Cardiac muscle cell (in vitro differentiated cells and primary cell): Measurements from ENCODE around the gene GARIN5B. TPM values are rescaled to one million over a fixed set of nuclear protein-coding genes. Genes with fewer than 3 reads are reported as not detected.

Source experiments
- DNase-seq, 2 donors: peaks; one replicate each; pipeline versions ENCODE4 v3.0.0 to v3.0.0-alpha.2; 2010 to 2017; ENCODE audit warnings: low read depth in 1 of 2, low spot score in 1 of 2
- H3K27ac ChIP-seq: fragments of 200-600 bp; sonication (generic); 2 replicates; pipeline ENCODE4 v1.5.1; 2016
- H3K27me3 ChIP-seq: fragments of 200-600 bp; sonication (generic); 2 replicates; pipeline ENCODE4 v1.6.0; 2016; ENCODE audit warnings: control low read depth
- H3K36me3 ChIP-seq: fragments of 200-600 bp; sonication (generic); 2 replicates; pipeline ENCODE4 v1.5.1; 2016; ENCODE audit warnings: control low read depth
- H3K4me1 ChIP-seq: fragments of 200-600 bp; sonication (generic); 2 replicates; pipeline ENCODE4 v1.8.1; 2017; ENCODE audit warnings: low read depth, mild to moderate bottlenecking, mixed run types
- H3K4me3 ChIP-seq: fragments of 200-600 bp; sonication (generic); 2 replicates; pipeline ENCODE4 v1.5.1; 2016; ENCODE audit warnings: mild to moderate bottlenecking
- H3K9me3 ChIP-seq: fragments of 200-600 bp; sonication (generic); 2 replicates; pipeline ENCODE4 v1.5.1; 2017; ENCODE audit warnings: low read depth, mild to moderate bottlenecking, control low read depth
- CTCF ChIP-seq: IDR thresholded peaks from 2 replicates; pipeline ENCODE4 v1.5.1; 2012; ENCODE audit warnings: low read depth, mild to moderate bottlenecking, low read length
- polyA plus RNA-seq: library from polyadenylated mRNA; unstranded; fragments of >200 nt; fragmentation: Nextera tagmentation; extraction: Ambion mirVana; gene quantifications from 2 replicates; pipeline ENCODE4 v1.2.1, GENCODE V29; 2016
- total RNA-seq: library from RNA; depleted of rRNA; stranded (reverse); fragments of >200 nt; gene quantifications from 2 replicates; pipeline ENCODE4 v1.2.3, GENCODE V29; 2016

GARIN5B gene
- total and polyA plus RNA-seq, 2 experiments from 2014 or later = not detected

GRCh38 chr19:55385724-55386492 is 22.8 kb upstream of the GARIN5B start, which contains the start of gene RPL28:
Gene RPL28, plus strand, starts transcription at chr19:55385932. Its CDS starts 426 bp downstream, at chr19:55386358.
- peak; percentile 98 to 99 for DNase-seq
- no peak for TF ChIP-seq CTCF
- H3K4me1 ChIP-seq = peaks cover 20% of the 10 kb centered on the region

GRCh38 chr19:55384920-55385723 is 22.1 kb upstream of the GARIN5B start:
- Histone ChIP-seq H3K9me3 (no peaks in the 10 kb centered on the region), H3K4me1 (peaks cover 20% of the 10 kb centered on the region), H3K36me3 (peaks cover 22% of the 10 kb centered on the region), H3K27ac (peak overlapping the region; percentile 71), H3K27me3 (no peaks in the 10 kb centered on the region), H3K4me3 (peak overlapping the region; percentile 89)
- no peak for TF ChIP-seq CTCF
- peak; percentile 96 to 97 for DNase-seq

More at GRCh38 chr19:55385724-55386492, 22.8 kb upstream of the GARIN5B start, which contains the start of gene RPL28:
- no peaks in the 10 kb centered on the region for H3K27me3 ChIP-seq
- peak within 1 kb of the TSS; percentile 89 for H3K4me3 ChIP-seq
- no peaks in the 10 kb centered on the region for H3K9me3 ChIP-seq
- peaks cover 22% of the 10 kb centered on the region for H3K36me3 ChIP-seq
- peak within 1 kb of the TSS; percentile 71 for H3K27ac ChIP-seq

- peaks cover 19% of the 10 kb centered on the region for H3K36me3 ChIP-seq
- no peaks in the 10 kb centered on the region for H3K9me3 ChIP-seq
- no peak for DNase-seq
- H3K4me3 ChIP-seq = peak within 1 kb of the TSS; percentile 89
- peaks cover 20% of the 10 kb centered on the region for H3K4me1 ChIP-seq
- H3K27ac ChIP-seq = peak within 1 kb of the TSS; percentile 62
- H3K27me3 ChIP-seq = no peaks in the 10 kb centered on the region
- no peak for TF ChIP-seq CTCF
Measured at GRCh38 chr19:55384131-55384919, 21.3 kb upstream of the GARIN5B start, which contains the start of gene TMEM238. Gene TMEM238, minus strand, starts transcription at chr19:55384292. Its CDS starts 33 bp downstream, at chr19:55384259.

GRCh38 chr19:55383279-55384130 is 20.4 kb upstream of the GARIN5B start:
- H3K9me3 ChIP-seq = no peaks in the 10 kb centered on the region
- H3K27ac ChIP-seq = no peak overlapping the region
- H3K4me1 ChIP-seq = peaks cover 20% of the 10 kb centered on the region
- peaks cover 7% of the 10 kb centered on the region for H3K27me3 ChIP-seq
- peak overlapping the region; percentile 89 for H3K4me3 ChIP-seq
- TF ChIP-seq CTCF = no peak
- DNase-seq = peak; percentile 75 to 81
- H3K36me3 ChIP-seq = peaks cover 14% of the 10 kb centered on the region
